Measurements from ENCODE around the gene SCYL3. TPM values are rescaled to one million over a fixed set of nuclear protein-coding genes. Genes with fewer than 3 reads are reported as not detected.
A peak's percentile ranks its signal among the peaks of the same experiment; 100 is the strongest.
"Not testable (repeated sequence)": the region's sequence is repeated elsewhere in the genome, so short reads cannot be mapped to it uniquely, and the experiment has no call there.

Gene SCYL3
- total RNA-seq, 1 donor from 2014 or later: 4.5 TPM

DNA sequence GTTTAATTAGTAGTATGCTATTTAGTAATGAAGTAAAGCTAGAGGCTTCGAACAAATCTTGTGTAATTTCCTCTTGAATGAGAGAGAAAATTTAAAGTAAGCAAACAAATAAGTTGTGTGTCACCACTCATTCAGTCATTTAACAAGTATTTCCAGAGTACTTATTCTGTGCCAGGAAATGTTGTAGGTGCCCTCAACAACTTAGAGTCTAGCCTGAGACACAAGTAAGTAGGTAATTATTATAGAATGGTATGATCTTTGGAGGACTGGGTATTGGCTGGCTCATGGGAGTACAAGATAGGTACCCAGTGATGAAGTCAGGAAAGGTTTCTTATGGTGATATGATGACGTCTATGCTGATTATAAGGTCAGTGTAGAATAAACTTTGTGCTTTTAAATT is 81.6 kb downstream of the SCYL3 start:
- Histone ChIP-seq H3K27me3 (ENCODE audit: control insufficient read depth, insufficient read depth, low read length) (no peaks in the 10 kb centered on the region), H3K36me3 (ENCODE audit: control insufficient read depth, insufficient read depth, low read length) (no peaks in the 10 kb centered on the region), H3K4me3 (ENCODE audit: low read depth, low read length) (no peak overlapping the region)
- no peak for FAIRE-seq
- DNase-seq (ENCODE audit: low read depth): peak; percentile 60
- TF ChIP-seq, protein P1, sequence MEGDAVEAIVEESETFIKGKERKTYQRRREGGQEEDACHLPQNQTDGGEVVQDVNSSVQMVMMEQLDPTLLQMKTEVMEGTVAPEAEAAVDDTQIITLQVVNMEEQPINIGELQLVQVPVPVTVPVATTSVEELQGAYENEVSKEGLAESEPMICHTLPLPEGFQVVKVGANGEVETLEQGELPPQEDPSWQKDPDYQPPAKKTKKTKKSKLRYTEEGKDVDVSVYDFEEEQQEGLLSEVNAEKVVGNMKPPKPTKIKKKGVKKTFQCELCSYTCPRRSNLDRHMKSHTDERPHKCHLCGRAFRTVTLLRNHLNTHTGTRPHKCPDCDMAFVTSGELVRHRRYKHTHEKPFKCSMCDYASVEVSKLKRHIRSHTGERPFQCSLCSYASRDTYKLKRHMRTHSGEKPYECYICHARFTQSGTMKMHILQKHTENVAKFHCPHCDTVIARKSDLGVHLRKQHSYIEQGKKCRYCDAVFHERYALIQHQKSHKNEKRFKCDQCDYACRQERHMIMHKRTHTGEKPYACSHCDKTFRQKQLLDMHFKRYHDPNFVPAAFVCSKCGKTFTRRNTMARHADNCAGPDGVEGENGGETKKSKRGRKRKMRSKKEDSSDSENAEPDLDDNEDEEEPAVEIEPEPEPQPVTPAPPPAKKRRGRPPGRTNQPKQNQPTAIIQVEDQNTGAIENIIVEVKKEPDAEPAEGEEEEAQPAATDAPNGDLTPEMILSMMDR (IDR thresholded peaks at IDR 0.05; ENCODE audit: insufficient read depth, low read length, severe bottlenecking): no peak

DNA sequence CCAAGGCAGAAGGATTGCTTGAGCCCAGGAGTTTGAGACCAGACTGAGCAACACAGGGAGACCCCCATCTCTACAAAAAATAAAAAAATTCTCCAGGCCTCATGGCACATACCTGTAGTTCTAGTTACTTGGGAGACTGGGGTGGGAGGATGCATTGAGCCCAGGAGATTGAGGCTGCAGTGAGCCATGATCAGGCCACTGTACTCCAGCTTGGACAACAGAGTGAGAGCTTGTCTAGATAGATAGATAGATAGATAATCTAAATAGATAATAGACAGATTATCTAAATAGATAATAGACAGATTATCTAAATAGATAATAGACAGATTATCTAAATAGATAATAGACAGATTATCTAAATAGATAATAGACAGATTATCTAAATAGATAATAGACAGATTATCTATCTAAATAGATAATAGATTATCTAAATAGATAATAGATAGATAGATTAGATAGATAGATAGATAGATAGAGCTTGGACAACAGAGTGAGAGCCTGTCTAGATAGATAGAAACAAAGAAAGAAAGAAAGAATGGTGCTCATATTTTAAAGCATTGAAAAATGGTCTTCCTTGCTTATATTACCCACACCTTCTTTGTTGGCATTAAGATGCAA is 82.2 kb downstream of the SCYL3 start:
- FAIRE-seq: not testable (repeated sequence)

DNA sequence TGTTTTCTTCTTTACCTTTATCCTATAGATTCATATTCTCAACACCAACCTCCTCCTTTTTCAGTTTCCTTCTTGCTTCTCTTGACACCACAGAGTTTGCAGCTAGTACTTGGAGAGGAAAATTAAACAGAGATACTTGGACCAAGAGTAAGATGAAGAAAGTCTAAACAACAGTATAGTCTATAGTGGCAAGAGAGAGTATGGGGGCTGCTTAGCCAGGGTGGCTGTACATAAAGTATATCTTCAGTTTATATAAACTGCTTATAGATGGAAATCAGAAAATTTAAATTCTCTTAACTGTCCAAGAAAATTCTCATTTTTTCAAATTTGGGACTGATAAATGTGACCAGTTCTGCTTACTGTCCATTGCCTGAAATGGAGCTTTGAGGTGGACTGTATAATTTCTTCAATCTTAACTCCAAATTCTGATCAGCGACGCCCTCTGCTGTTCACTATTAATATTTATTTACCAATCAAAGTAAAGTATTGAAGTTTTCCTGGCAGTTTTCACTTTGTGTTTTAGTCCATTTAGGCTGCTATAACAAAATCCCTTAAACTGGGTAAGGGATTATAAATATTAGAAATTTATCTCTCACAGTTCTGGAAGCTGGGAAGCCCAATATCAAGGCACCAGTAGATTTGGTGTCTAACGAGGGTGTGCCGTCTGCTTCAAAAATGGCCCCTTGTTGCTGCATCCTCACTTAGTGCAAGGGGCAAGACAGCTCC is 84.2 kb downstream of the SCYL3 start:
- no peak for FAIRE-seq
- H3K36me3 ChIP-seq (ENCODE audit: control insufficient read depth, insufficient read depth, low read length): peaks cover 2% of the 10 kb centered on the region

More for the DNA sequence above, 82.2 kb downstream of the SCYL3 start:
- H3K4me3 ChIP-seq (ENCODE audit: low read depth, low read length); H3K36me3 ChIP-seq (ENCODE audit: control insufficient read depth, insufficient read depth, low read length); DNase-seq (ENCODE audit: low read depth); H3K27me3 ChIP-seq (ENCODE audit: control insufficient read depth, insufficient read depth, low read length): not testable (repeated sequence)

DNA sequence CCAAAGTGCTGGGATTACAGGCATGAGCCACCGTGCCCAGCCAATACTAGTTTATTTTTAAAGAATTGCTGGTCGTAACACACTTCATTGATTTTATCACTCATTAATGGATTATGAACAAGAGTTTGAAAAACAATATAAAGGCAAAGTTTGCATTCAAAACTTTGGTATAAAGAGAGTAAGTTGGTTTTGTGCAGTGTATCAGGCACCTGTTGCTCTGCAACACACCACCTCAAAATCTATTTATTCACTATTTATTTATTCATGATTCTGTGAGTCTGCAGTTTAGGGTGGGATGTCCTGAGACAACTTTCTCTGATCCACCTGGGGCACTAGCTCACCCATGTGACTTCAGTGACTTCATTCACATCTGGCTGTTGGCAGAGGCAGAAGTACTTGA is 88.8 kb downstream of the SCYL3 start:
- H3K4me3 ChIP-seq (ENCODE audit: low read depth, low read length): no peak overlapping the region
- no peak for DNase-seq (ENCODE audit: low read depth)
- TF ChIP-seq, protein P1 (IDR thresholded peaks at IDR 0.05; ENCODE audit: insufficient read depth, low read length, severe bottlenecking): no peak
- no peak for FAIRE-seq
- peaks cover 3% of the 10 kb centered on the region for H3K36me3 ChIP-seq (ENCODE audit: control insufficient read depth, insufficient read depth, low read length)
- H3K27me3 ChIP-seq (ENCODE audit: control insufficient read depth, insufficient read depth, low read length): no peaks in the 10 kb centered on the region

More for the DNA sequence above, 84.2 kb downstream of the SCYL3 start:
- Histone ChIP-seq H3K27me3 (ENCODE audit: control insufficient read depth, insufficient read depth, low read length) (no peaks in the 10 kb centered on the region), H3K4me3 (ENCODE audit: low read depth, low read length) (no peak overlapping the region)
- peak; percentile 37 for DNase-seq (ENCODE audit: low read depth)
- TF ChIP-seq, protein P1 (IDR thresholded peaks at IDR 0.05; ENCODE audit: insufficient read depth, low read length, severe bottlenecking): peak; percentile 18

DNA sequence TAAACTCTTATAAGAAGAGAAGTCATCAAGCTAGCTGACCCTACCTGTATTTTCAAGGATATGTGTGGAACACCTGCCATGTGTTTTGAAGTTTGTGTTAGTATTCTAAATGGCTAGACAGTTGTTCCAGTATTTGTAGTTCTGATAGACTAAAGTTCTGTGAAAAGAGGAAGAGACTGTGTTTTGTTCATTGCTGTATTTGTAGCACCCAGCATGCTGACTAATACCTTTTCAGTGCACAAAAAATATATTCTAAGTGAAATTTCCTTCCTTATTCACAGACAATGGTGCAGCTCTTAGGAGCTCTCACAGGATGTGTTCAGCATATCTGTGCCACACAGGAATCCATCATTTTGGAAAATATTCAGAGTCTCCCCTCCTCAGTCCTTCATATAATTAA is 90.8 kb downstream of the SCYL3 start:
- Histone ChIP-seq H3K4me3 (ENCODE audit: low read depth, low read length) (no peak overlapping the region), H3K27me3 (ENCODE audit: control insufficient read depth, insufficient read depth, low read length) (no peaks in the 10 kb centered on the region), H3K36me3 (ENCODE audit: control insufficient read depth, insufficient read depth, low read length) (peaks cover 5% of the 10 kb centered on the region)
- TF ChIP-seq, protein P1 (IDR thresholded peaks at IDR 0.05; ENCODE audit: insufficient read depth, low read length, severe bottlenecking): no peak
- DNase-seq (ENCODE audit: low read depth): no peak
- FAIRE-seq: no peak

Other genes starting within 250 kb of the SCYL3 start
- not detected in 2 replicates for gene SELL, start 182.3 kb downstream of the SCYL3 start, total RNA-seq
- not detected in 2 replicates for gene SELE, start 159.8 kb downstream of the SCYL3 start, total RNA-seq
- gene METTL18, start 99.0 kb downstream of the SCYL3 start, total RNA-seq: 4.7 and 4.9 TPM in 2 replicates
- gene KIFAP3, start 180.8 kb upstream of the SCYL3 start, total RNA-seq: 11.1 and 15.7 TPM in 2 replicates

Measured in bronchial epithelial cell (primary cell).